RPMI7951 (cell line): ENCODE measurements around the gene IQGAP2. TPM values are rescaled to one million over a fixed set of nuclear protein-coding genes. Genes with fewer than 3 reads are reported as not detected.
"Not testable (repeated sequence)": the region's sequence is repeated elsewhere in the genome, so short reads cannot be mapped to it uniquely, and the experiment has no call there.

ENCODE experiments used
- DNase-seq: peaks from one replicate; pipeline ENCODE4 v3.0.0-alpha.2; 2012; ENCODE audit warnings: low read depth
- total RNA-seq: library from RNA; depleted of rRNA; stranded (reverse); fragments of >200 nt; shearing (Covaris generic); gene quantifications from 2 replicates; pipeline ENCODE4 v1.2.3, GENCODE V29; 2014; rRNA removed

Gene IQGAP2
- total RNA-seq: 0.24 and 0.29 TPM in 2 replicates

GRCh38 chr5:76402886-76403765 is at the start of gene IQGAP2:
Gene IQGAP2, plus strand, starts transcription at chr5:76403285. Its CDS starts 261 bp downstream, at chr5:76403546.
- DNase-seq: peak; percentile 24

- no peak for DNase-seq
These were observed 46.2 kb upstream of the IQGAP2 start for GRCh38 chr5:76356887-76357286.

GRCh38 chr5:76363352-76364225 is 39.5 kb upstream of the IQGAP2 start:
- no peak for DNase-seq

- no peak for DNase-seq
These were observed 38.9 kb upstream of the IQGAP2 start for GRCh38 chr5:76364226-76364589.

- no peak for DNase-seq
These were observed 37.5 kb upstream of the IQGAP2 start for GRCh38 chr5:76365561-76365960.

GRCh38 chr5:76366596-76366995 is 36.5 kb upstream of the IQGAP2 start:
- no peak for DNase-seq

GRCh38 chr5:76367623-76368371 is 35.3 kb upstream of the IQGAP2 start:
- DNase-seq: no peak

GRCh38 chr5:76368941-76369340 is 34.1 kb upstream of the IQGAP2 start:
- no peak for DNase-seq

GRCh38 chr5:76369668-76370067 is 33.4 kb upstream of the IQGAP2 start:
- DNase-seq: not testable (repeated sequence)

- no peak for DNase-seq
These were observed 31.1 kb upstream of the IQGAP2 start for GRCh38 chr5:76371960-76372322.

GRCh38 chr5:76372323-76373054 is 30.6 kb upstream of the IQGAP2 start:
- peak; percentile 91 for DNase-seq

- no peak for DNase-seq
These were observed 26.8 kb upstream of the IQGAP2 start for GRCh38 chr5:76376148-76376865.

- no peak for DNase-seq
These were observed 26.2 kb upstream of the IQGAP2 start for GRCh38 chr5:76376866-76377230.

- DNase-seq: no peak
These were observed 24.7 kb upstream of the IQGAP2 start for GRCh38 chr5:76378355-76378754.

GRCh38 chr5:76379316-76379715 is 23.8 kb upstream of the IQGAP2 start:
- DNase-seq: no peak

- no peak for DNase-seq
These were observed 23.2 kb upstream of the IQGAP2 start for GRCh38 chr5:76379855-76380254.

GRCh38 chr5:76380346-76381066 is 22.6 kb upstream of the IQGAP2 start:
- no peak for DNase-seq

GRCh38 chr5:76383126-76383832 is 19.8 kb upstream of the IQGAP2 start:
- DNase-seq: no peak

GRCh38 chr5:76384189-76384588 is 18.9 kb upstream of the IQGAP2 start:
- DNase-seq: no peak
